Endothelial cell of umbilical vein (primary cell): ENCODE data around the gene DGAT2.

ENCODE experiments used
- CTCF ChIP-seq, 2 donors: IDR thresholded peaks; 1 replicate in 1 of 2; 2 replicates in 1 of 2; pipeline ENCODE4 v1.5.1; 2011; ENCODE audit warnings: low read length in 2 of 2, mild to moderate bottlenecking in 2 of 2, moderate library complexity in 2 of 2, control low read depth in 1 of 2, inconsistent platforms in 1 of 2, low read depth in 1 of 2; ENCODE audit not compliant: insufficient read depth in 1 of 2; ENCODE audit errors: extremely low read depth in 1 of 2
- EZH2 ChIP-seq: IDR thresholded peaks from 2 replicates; pipeline ENCODE4 v1.6.1; 2012; ENCODE audit warnings: borderline replicate concordance, low read depth, mild to moderate bottlenecking, moderate library complexity, low read length, inconsistent platforms; ENCODE audit not compliant: severe bottlenecking
- FOS ChIP-seq: IDR thresholded peaks from 2 replicates; pipeline ENCODE4 v1.6.1; 2011; ENCODE audit warnings: mild to moderate bottlenecking, low read length, moderate library complexity, borderline replicate concordance; ENCODE audit not compliant: insufficient read depth
- JUN ChIP-seq: IDR thresholded peaks from 2 replicates; pipeline ENCODE4 v1.6.1; 2011; ENCODE audit warnings: borderline replicate concordance, low read depth; ENCODE audit not compliant: insufficient read length, insufficient read depth
- MAX ChIP-seq: IDR thresholded peaks from 2 replicates; pipeline ENCODE4 v1.6.1; 2011; ENCODE audit not compliant: insufficient read depth, insufficient read length
- MYC ChIP-seq: IDR thresholded peaks from one replicate; pipeline ENCODE4 v1.6.1; 2011; ENCODE audit warnings: mild to moderate bottlenecking, low read depth, low read length
- POLR2A ChIP-seq: IDR thresholded peaks from 2 replicates; pipeline ENCODE4 v1.6.1; 2012; ENCODE audit warnings: low read depth, mild to moderate bottlenecking, control low read depth, low read length
- POLR2AphosphoS5 ChIP-seq: IDR thresholded peaks from 2 replicates; pipeline ENCODE4 v1.6.1; 2012; ENCODE audit warnings: low read depth, mild to moderate bottlenecking, control low read depth, low read length, moderate library complexity; ENCODE audit not compliant: insufficient read depth

GRCh38 chr11:75800728-75801361, 32.3 kb downstream of the DGAT2 start:
- TF ChIP-seq FOS (no peak), CTCF (IDR thresholded peaks at IDR 0.05; ENCODE audit: extremely low read depth in 1 of 2, insufficient read depth in 1 of 2, low read depth in 1 of 2, low read length in 2 of 2) (no peak), POLR2AphosphoS5 (no peak), POLR2A (no peak), MAX (no peak), MYC (no peak), EZH2 (no peak), JUN (no peak)
